Activated naive CD4-positive, alpha-beta T cell treated with anti-CD3 and anti-CD28 coated beads, Interleukin-2, amount 50 U/mL, for 72 hours (primary cell): Measurements from ENCODE around the gene ALDOC. TPM values are rescaled to one million over a fixed set of nuclear protein-coding genes. Genes with fewer than 3 reads are reported as not detected.

ENCODE experiments used
- ATAC-seq, 2 donors: fragments of 150-1000 bp; cut with Tn5 transposase; 2 replicates each; pipeline ENCODE4 v1.10.0; 2021; ENCODE audit warnings: mild to moderate bottlenecking in 2 of 2, moderate library complexity in 2 of 2
- DNase-seq, 2 donors: peaks; one replicate each; pipeline ENCODE4 v3.0.0; 2021 to 2022; ENCODE audit warnings: low spot score in 2 of 2
- H3K27ac Mint-ChIP-seq, 2 donors: one replicate each; pipeline ENCODE4 v1.8.0; 2022; ENCODE audit warnings: mild to moderate bottlenecking in 2 of 2, mixed read lengths in 2 of 2
- H3K36me3 Mint-ChIP-seq, 2 donors: one replicate each; pipeline ENCODE4 v1.8.0; 2022; ENCODE audit warnings: mixed read lengths in 2 of 2
- H3K9me3 Mint-ChIP-seq, 2 donors: one replicate each; pipeline ENCODE4 v1.8.0; 2022; ENCODE audit warnings: mixed read lengths in 2 of 2
- total RNA-seq, 2 donors: library from RNA; stranded (reverse); gene quantifications; one replicate each; pipeline ENCODE4 v1.2.3, GENCODE V29; 2022

ALDOC gene
- total RNA-seq, 2 donors from 2014 or later = 41.6 to 220 TPM

DNA sequence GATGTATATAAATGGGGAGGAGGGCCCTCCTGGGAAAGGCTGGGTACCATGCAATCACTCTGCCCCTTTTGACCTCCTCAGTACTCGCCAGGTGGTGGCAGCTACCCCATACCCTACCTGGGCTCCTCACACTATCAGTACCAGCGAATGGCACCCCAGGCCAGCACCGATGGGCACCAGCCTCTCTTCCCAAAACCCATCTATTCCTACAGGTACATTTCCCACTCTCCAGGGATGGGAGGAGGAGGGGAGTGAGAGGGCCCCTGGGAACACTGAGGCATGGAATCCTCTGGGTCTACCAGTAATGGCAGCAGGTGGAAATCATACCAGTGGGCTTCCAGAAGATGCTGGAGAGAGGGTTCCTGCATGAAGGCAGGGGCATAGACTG lies 47.7 kb downstream of the ALDOC start:
- Mint-ChIP-seq H3K9me3 (no peaks in the 10 kb centered on the region), H3K36me3 (no peaks in the 10 kb centered on the region), H3K27ac (no peak overlapping the region)
- ATAC-seq (no peak), DNase-seq (no peak)

DNA sequence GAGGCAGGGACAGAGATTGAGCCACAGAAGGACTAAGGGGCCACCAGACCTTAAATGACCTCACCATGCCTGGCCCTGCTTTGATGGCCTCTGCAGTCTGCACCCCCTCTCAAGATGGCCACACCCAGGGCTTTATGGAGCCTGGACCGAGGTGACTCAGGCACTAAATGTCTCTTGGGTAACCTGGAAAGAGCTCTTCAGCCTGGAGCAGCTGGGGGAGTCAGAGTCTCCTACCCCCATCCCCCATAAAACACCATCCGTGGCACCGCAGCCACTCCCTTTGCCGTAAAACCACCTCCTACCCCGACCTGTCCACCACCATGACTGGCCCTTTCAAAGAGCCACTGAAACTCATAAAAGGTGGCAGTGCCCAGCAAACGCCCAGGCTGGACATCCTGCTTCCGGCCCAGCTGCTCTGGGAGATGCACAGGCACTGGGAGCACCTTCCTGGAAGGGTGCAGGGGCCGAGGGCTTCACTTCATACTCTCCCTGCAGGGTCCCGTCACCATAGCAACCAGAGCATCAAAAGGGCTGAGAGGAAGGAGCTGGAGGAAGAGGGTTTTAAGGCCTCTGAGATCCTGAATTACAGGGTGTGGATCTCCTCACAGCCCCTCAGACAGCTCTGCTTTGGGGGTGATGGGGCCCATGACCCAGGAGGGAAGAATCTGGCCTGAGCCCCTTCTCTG lies 48.2 kb downstream of the ALDOC start:
- no peaks in the 10 kb centered on the region for H3K36me3 Mint-ChIP-seq
- ATAC-seq (no peak), DNase-seq (no peak)
- no peaks in the 10 kb centered on the region for H3K9me3 Mint-ChIP-seq
- no peak overlapping the region for H3K27ac Mint-ChIP-seq

DNA sequence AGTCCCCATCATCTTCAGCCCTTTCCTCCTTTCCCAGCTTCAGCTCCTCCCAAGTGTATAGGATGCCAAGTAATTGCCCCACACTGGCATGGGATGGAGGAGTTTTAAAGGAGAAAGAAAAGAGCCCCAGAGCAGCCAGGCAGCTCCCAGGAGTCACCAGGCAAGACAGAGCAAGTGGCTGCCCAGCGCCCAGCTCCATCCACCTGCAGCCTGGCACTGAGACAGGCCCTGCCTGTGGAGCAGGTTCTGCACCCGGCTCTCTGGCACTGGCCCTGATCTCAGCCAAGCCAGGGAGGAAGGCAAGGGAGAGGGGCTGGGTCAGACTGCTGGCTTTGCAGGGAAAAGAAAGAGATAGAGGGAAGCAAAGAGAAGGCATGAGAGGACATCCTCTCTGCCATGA lies 48.8 kb downstream of the ALDOC start:
- H3K27ac Mint-ChIP-seq = no peak overlapping the region
- DNase-seq (no peak), ATAC-seq (no peak)
- no peaks in the 10 kb centered on the region for H3K36me3 Mint-ChIP-seq
- no peaks in the 10 kb centered on the region for H3K9me3 Mint-ChIP-seq

DNA sequence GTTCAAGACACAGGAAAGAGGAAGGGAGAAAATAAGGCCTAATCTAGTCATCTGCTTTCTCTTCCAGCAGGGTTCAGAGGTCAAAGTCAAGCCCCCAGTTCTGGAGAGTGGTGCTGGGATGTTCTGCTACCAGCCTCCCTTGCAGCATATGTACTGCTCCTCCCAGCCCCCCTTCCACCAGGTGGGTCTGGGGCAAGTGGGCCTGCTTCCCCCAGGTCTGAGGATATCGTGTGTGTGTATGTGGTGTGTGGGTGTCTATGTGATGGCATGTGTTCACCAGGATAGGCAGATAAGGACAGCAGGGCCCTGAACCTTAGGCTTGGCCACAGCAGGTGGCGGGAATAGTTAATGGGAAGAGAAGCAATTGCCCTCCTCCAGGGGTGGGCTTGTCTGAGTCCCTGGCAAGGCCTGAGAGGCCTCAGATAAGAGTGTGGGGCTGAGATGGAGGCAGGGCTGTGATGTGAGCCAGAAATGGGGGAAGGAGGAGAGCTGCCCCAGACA lies 49.5 kb downstream of the ALDOC start:
- H3K36me3 Mint-ChIP-seq = no peaks in the 10 kb centered on the region
- no peak overlapping the region for H3K27ac Mint-ChIP-seq
- H3K9me3 Mint-ChIP-seq = no peaks in the 10 kb centered on the region
- no peak for DNase-seq
- ATAC-seq = no peak

DNA sequence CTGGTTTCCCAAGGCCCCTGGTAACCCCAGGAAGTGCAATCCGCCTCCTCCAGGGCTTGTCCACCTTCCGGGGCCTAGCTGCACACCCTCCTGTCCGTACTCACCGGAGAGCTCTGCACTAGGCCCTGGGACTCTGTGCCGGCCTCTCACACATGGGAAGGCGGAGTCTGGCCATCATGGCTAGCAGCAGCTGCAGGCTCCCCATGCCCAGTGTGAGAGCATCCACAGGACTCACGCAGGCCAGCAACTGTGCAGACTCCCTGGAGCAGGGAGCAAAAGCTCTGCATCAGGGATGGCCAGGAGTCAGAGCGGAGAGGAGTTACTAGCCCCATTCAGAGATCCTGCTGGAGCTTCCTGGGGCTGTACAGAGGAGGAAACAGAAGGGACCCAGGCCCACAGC lies 50.3 kb downstream of the ALDOC start:
- Mint-ChIP-seq H3K9me3 (no peaks in the 10 kb centered on the region), H3K27ac (peak overlapping the region in 1 of 2 donors; percentile 55), H3K36me3 (no peaks in the 10 kb centered on the region)
- ATAC-seq (no peak), DNase-seq (no peak)

DNA sequence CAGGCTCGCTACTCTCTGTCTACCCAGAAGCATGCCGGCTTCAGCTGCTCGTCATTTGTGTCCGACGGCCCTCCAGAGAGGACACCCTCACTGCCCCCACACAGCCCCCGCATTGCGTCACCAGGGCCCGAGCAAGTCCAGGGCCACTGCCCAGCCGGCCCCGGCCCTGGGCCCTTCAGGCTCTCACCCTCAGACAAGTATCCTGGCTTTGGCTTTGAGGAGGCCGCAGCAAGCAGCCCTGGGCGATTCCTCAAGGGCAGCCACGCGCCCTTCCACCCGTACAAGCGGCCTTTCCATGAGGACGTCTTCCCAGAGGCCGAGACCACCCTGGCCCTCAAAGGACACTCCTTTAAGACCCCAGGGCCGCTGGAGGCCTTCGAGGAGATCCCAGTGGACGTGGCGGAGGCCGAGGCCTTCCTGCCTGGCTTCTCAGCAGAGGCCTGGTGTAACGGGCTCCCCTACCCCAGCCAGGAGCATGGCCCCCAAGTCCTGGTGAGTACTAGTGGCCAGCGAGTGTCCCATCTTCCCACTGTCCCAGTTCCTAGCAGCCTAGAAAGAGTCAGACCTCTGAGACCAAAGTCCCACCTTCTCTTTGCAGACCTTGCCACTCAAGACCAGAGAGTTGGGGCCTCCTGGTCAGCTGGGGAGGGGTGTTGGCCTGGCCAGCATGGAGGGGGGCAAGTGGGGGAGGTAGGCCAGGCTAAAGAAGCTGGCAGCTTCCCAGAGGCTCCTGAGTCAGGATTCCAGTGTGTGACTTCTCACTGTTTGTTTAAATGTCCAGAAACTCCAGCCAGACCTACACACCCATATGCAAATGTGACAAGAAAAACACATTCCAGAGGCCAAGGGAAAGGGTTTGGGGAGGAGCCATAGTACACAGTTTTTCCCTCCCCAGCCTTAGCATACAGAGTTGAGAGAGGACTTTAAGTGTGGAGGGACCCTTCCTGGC lies 51.9 kb downstream of the ALDOC start:
- peak overlapping the region in 1 of 2 donors; percentile 37 for H3K27ac Mint-ChIP-seq
- H3K36me3 Mint-ChIP-seq = no peaks in the 10 kb centered on the region

DNA sequence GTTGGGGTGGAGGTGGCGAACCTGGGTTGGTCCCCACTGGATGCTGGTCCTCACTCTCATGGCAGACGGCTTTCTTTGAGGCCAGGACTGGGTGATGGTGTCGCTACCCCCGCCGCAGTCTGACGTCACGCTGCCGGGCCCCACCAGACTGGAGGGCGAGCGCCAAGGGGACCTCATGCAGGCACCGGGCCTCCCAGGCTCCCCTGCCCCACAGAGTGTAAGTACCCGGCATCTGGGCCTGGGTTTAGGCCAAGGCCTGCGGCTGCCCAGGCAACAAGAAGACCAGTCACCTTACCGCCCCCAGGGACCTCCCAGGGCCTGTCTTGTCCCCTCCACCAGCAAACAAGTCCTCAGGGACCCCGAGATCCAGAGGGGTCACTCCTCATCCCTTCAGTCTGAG lies 52.8 kb downstream of the ALDOC start:
- Mint-ChIP-seq H3K27ac (peak overlapping the region; percentile 19 to 37), H3K36me3 (no peaks in the 10 kb centered on the region), H3K9me3 (no peaks in the 10 kb centered on the region)
- DNase-seq = no peak
- ATAC-seq = no peak

More for the DNA sequence above, 51.9 kb downstream of the ALDOC start:
- no peak for DNase-seq
- no peak for ATAC-seq
- no peaks in the 10 kb centered on the region for H3K9me3 Mint-ChIP-seq

DNA sequence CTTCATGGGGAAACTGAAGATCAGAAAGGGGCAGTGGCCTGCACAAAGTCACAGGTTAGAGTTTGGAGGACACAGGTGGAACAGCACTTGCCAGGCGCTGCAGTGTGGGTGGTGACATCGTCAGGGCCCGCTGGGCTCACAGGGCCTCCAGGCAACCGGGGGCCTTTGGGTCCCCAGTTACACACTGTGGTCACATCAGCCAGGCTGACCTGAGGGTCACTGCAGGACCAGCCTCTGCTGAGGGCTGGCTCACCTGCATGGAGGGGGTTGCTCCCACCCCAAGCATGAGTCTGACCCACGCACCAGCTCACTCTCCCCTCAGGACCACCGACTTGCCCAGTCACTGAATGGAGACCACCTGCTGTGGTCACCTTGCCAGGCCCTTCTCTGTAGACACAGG lies 53.5 kb downstream of the ALDOC start:
- no peaks in the 10 kb centered on the region for H3K36me3 Mint-ChIP-seq
- no peak for DNase-seq
- no peak for ATAC-seq
- H3K27ac Mint-ChIP-seq = peak overlapping the region in 1 of 2 donors; percentile 19
- H3K9me3 Mint-ChIP-seq = no peaks in the 10 kb centered on the region

Other genes starting within 250 kb of the ALDOC start
- gene IFT20, start 241.4 kb downstream of the ALDOC start, total RNA-seq = 10 to 100 TPM; 16.4 to 16.8 TPM
- 10 to 100 TPM; 25.7 to 26.2 TPM for gene TNFAIP1, start 241.1 kb downstream of the ALDOC start, total RNA-seq
- gene POLDIP2, start 219.4 kb downstream of the ALDOC start, total RNA-seq = 10 to 100 TPM; 62.2 to 83.4 TPM
- gene SEBOX, start 211.7 kb downstream of the ALDOC start, total RNA-seq = not detected
- under 1 TPM; 0.34 to 0.53 TPM for gene VTN, start 206.6 kb downstream of the ALDOC start, total RNA-seq
- gene SARM1, start 205.2 kb downstream of the ALDOC start, total RNA-seq = 10 to 100 TPM; 13.9 to 29.5 TPM
- gene SLC46A1, start 170.7 kb downstream of the ALDOC start, total RNA-seq = 1 to 10 TPM; 1.8 to 3.6 TPM
- not detected for gene SLC13A2, start 103.3 kb downstream of the ALDOC start, total RNA-seq
- gene FOXN1, start 70.5 kb downstream of the ALDOC start, total RNA-seq = not detected
- 10 to 100 TPM; 53.0 to 56.6 TPM for gene UNC119, start 24.3 kb downstream of the ALDOC start, total RNA-seq
- gene PIGS, start 5.4 kb downstream of the ALDOC start, total RNA-seq = 10 to 100 TPM; 39.6 to 44.1 TPM
- 100 to 1,000 TPM; 150 to 326 TPM for gene SPAG5, start 22.1 kb upstream of the ALDOC start, total RNA-seq
- 10 to 100 TPM; 29.7 to 32.2 TPM for gene RSKR, start 37.3 kb upstream of the ALDOC start, total RNA-seq
- 100 to 1,000 TPM; 155 to 156 TPM for gene BLTP2, start 68.3 kb upstream of the ALDOC start, total RNA-seq
- gene SDF2, start 85.0 kb upstream of the ALDOC start, total RNA-seq = 10 to 100 TPM; 43.5 to 46.2 TPM
- gene SUPT6H, start 85.3 kb upstream of the ALDOC start, total RNA-seq = 10 to 100 TPM; 70.0 to 91.8 TPM
- 1 to 10 TPM; 5.7 to 6.4 TPM for gene PROCA1, start 135.0 kb upstream of the ALDOC start, total RNA-seq
- gene RAB34, start 141.0 kb upstream of the ALDOC start, total RNA-seq = 10 to 100 TPM; 20.5 to 46.4 TPM
- gene RPL23A, start 143.1 kb upstream of the ALDOC start, total RNA-seq = 1,000 to 10,000 TPM; 2,221 to 2,736 TPM
- gene TLCD1, start 149.3 kb upstream of the ALDOC start, total RNA-seq = 10 to 100 TPM in 1 of 2 donors, 1 to 10 TPM in 1; 4.4 to 10.2 TPM
- gene NEK8, start 151.9 kb upstream of the ALDOC start, total RNA-seq = 1 to 10 TPM; 5.3 to 6.4 TPM
- gene TRAF4, start 167.1 kb upstream of the ALDOC start, total RNA-seq = 100 to 1,000 TPM in 1 of 2 donors, 10 to 100 TPM in 1; 88.3 to 168 TPM